GM10847 (cell line): Measurements from ENCODE around the gene TRIM29.

Experiments used
- POLR2A ChIP-seq: IDR thresholded peaks from 2 replicates; pipeline ENCODE4 v1.6.1; 2011; ENCODE audit not compliant: insufficient read length; ENCODE audit errors: extremely low read depth

Gene TRIM29

DNA sequence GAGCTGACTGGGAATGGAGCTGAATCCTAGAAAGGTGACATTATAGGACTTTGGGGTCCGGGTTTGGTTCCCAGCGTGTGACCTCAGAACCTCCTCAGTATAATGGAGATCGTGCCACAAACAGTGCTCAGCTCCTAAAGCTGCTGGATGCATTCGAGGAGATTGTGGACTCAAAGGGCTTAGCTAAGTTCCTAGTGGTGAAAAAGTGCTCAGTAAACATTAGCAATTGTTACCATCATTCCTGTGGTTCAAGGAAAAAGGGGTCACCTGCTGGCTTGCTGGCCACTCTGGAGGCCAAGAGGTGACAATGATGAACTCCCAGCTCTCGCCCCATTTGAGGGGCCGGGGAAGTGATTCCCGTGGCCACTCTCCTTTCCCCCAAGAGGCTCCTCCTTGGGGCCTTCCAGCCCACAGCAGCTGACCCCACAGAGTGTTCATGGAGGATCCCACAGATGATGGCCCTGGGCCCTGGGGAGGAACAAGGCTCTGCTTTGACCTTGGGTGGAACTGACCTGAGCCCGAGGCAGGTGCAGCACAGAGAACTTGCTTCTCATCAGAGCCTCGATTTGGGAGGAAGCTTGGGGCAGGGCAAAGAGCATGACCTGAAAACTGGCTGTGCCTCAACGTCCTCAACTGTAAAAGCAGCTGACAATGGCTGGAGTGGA is 40.1 kb downstream of the TRIM29 start:
- TF ChIP-seq POLR2A: no peak

DNA sequence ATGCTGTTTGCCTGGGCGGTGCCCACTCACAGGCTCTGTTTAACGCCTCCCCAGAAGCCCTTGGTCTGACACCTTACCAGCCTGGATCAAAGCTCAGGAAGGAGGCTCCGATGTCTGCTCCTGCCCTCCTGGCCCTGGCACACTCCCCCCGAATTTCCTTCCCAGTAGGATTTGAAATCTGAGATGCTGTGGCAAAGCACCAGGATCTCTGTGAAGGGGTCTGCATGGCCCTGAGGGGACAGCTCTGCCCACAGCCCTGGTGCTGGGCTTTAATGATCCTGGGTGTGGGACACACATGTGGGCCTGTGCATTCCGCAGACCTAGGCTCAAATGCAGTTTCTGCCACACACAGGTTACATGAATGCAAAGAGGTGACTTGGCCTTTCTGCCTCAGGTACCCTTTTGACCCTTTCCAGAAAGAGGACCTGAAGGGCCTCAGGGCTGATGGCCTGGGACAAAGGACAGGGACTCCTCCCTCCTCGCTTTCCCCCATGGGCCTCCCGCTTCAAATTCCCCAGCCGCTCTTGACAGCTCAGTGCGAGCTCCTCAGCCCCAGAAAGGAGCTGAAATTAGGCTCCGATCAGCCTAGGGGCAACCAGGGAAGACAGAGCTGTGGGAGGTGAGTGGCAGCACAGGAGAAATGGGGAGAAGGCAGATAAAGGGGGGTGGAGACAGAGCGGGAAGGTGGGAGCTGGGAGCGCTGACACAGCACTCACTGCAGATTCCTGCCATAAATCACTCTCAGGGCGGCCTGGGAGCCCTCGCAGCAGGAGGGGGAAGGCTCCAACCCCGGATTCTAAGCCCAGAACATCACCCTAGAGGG is 41.3 kb downstream of the TRIM29 start:
- TF ChIP-seq POLR2A: no peak

DNA sequence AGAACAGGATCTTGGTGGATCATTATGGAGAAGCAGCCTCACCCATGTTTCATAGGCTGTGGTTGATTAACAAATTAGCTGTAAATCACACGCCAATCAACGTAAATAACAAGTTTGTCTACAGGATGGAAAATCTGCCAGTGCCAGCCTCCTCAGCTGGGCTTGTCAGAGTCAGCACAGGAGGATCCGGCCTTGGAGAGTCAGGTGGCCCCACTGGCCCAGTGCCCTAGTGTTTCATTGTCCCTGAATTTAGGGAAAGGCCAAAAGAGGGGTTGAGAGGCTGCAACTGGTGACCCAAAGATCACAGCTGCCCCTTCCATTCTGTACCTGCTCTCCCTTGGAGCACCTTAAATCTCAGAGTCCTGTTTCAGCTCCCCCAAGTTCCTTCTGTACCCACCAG is 42.4 kb downstream of the TRIM29 start:
- TF ChIP-seq POLR2A: no peak

DNA sequence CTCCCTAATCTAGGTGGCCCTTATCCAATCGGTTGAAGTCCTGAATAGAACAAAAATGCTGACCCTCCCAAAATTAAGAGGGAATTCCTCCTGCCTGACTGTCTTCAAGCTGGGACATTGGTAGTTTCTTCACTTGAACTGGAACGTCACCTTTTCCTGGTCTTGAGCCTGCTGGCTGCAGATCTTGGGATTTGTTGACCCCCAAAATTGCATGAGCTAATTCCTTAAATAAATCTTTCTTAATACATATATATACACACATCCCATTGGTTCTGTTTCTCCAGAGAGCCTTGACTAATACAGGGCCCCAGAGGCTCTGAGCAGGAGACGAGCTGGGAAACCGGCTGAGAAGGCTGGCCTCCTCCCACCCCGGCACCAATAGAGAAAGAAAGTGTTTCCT is 46.2 kb downstream of the TRIM29 start:
- no peak for TF ChIP-seq POLR2A

DNA sequence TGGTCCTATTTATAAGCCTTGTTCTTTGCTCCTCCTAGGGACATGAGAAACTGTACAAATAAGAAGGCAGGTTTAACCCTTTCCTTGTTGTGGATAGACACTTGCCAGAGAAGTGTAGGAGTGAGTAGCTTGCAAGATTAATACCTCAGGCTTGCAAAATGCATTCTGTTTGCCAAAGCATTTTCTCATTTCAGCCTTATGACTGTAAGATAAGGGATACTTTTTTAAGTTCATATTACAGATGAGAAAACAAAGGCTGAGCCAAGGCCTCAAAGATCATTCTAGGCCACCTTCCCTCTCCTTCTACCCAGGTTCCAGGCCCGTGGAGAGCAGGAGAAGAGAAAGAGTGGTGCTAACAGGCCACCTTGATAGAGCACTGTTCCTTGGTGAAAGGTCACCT is 46.8 kb downstream of the TRIM29 start:
- TF ChIP-seq POLR2A: no peak

DNA sequence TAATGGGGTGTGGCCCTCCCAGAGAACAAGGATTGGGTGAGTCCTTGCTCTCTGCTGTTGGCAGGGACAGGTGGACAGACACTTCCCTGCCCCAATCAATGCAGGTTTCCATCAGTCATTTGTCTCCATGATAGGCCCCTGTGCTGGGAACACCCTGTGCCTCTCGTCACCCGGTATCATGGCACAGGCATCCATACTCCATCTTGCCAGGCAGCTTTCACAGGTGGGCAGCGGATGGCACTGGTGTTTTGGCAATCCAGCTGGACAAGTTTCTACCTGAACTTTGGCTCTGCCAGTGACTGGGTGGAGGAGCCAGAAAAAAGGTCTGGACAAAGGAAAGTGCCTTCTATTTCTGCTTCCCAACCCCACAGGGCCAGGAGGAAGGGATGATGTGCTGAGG is 47.5 kb downstream of the TRIM29 start:
- TF ChIP-seq POLR2A: no peak

DNA sequence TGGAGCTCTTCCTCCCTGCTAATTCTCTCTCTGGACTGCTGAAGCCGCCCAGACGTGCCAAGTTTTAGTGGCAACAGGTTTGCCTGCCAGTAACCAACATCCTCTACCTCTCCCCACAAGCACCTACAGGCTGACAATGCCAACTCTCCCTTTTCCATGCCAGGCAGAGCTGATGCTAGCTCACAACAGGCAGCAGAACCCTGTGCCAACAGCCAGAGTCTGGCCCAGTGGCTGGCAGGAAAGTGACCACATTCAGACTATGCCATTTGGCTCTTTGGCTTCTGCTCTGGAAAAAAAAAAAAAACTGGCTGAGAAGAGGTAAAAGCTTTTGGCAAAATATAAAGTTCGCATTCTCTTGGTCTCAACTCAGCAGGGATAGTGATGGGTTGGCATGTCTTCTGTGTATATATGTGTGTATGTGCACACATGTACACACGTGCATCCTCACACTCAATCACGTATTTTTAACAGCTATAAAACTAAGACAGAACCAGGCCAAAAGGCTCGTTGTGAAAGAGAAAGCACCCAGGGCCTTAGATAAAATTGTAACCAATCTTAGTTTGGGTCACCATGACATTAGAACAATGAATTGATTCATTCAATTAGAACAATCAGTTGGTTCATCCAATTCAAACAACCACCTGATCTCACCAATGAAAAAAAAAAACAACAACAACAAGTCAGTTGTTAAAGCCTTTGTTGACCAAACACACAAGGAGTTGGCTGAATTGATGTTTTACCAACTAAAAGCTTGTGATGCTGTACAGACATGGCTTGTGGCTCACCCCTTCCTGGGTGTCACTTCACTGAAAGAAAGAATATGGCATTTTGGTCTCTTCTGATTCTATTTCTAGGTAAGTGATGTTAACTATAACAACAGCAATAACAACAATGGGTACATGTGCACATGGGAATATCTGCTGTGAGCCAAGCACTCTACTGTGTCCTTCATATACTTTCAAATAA is 48.6 kb downstream of the TRIM29 start:
- no peak for TF ChIP-seq POLR2A

DNA sequence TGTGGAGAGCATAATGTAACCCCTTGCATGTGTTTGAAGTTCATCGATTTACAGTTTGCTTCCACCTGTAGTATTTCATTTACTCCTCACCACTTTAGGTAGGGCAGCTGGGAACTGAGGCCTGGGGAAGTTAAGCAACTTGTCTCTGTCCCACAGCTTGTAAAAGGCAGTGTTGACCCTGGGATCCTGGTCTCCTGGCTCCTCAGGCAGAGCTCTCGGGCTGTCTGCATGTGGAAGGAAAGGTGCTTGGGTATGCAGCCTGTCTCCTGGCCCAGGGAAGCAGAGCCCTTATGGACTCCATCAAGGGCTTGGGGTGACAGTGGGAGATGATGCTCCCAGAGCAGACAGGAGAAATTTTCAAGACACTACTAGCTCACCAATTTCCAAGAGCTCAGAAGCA is 49.9 kb downstream of the TRIM29 start:
- no peak for TF ChIP-seq POLR2A

DNA sequence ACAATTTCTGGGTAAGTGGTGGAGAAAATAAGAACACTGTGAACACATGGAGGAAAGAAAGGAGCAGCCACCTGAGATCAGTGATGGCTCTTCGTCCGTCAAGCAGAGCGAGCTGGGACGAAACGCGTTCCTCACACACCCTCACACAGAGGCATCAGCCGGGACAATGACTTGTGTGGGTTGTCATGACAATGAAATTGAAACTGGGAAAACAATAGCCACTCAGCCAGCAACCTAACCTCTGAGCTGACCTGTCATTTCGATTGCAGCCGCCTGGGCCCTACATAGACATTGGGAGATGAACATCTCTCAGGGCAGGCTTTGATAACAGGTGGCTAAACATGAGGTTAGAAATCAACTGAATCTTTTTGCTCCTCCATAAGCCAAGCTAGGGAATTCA is 51.3 kb downstream of the TRIM29 start:
- no peak for TF ChIP-seq POLR2A

DNA sequence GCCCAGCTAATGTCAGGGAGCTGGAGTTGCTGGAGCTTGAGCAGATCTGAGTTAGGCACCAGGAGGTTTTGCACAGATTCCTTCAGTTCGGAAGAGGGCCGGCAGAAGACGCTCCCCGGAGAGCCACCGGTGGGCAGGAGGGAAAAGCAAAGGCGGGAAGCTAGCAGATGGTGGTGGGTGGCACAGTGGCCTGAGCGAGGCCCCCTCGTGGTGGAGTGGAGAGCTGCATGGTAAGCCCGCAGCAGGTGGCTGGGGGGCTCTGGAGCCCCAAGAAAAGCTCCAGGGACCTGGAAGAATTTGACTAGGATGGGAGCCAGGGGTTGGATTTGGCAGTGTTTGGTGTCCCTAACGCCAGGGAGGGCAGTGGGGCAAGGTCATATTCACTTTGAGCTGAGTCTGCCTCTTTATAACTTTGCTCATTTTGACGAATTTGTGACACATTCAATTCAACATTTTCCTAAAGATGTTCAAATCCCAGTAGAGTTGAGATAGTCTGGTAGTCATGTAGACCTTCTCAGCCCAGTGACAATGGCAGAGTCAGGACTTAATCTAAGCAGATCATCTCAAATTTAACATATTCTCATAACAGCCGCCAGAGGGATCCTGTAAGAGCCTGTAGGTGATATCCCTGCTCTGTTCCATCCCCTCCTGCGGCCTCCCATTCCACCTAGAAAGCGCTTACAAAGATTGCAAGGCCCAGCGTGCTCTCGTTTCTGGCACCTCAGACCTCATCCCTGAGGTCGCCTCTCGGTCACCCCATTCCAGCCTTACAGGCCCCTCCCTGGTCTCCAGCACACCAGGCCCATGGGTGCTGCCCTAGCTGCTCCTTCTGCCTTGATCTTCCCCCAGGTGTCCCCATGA is 57.9 kb downstream of the TRIM29 start:
- no peak for TF ChIP-seq POLR2A

DNA sequence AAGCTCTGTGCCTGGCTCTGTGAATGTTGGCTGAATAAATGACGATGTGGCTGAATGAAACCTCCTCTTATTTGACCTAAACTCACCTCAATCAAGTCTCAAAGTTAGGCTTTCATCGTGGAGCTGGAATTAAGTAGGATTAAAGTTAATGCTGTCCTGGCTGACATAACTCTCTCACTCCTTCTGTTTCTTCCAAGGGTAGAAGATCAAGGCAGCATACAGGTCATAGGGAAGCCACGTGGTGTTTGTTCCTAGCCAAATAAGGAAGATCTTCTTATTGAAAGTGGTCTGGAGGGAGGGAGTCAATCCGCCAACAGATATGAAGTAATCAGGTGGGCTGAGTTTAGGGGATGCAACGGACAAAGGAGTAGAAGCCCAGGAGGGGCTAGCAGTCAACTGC is 59.5 kb downstream of the TRIM29 start:
- TF ChIP-seq POLR2A: no peak

DNA sequence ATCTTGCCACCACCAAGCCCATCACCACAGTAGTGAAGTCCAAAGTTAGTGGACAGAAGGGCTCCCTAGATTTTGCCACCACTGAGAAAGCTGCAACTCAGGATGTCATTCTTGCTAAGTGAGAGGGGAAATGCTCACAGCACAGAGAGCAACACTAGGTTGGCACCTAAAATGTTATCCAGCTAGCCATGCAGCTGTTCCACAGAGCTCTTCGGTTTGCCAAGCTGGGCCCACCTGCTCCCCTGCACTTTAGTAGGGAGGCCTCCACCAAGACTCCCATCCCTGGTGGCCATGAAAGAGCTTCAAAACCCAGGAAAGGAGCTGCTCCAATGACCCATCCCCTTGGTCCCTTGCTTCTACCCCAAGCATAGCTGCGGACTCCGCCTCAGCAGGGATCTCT is 63.8 kb downstream of the TRIM29 start:
- no peak for TF ChIP-seq POLR2A

DNA sequence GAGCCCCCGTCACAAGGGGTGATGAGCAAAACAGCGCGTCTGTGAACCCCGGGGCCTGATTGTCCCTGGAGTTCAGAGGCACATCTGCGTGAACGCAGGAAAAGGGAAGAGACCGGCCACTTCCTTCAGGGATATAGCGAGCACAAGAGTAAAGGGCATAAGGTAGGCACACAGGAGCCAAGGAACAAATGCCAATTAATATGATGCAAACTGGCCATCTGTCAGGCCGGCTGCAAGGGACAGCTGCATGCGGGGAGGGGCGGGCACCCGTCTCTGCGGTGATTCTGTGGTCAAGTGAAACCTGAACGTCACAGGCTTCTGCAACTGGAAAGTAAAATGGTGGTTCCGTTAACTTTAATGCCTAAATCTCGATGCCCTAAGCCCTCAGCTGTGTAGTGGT is 64.7 kb downstream of the TRIM29 start:
- TF ChIP-seq POLR2A: no peak

DNA sequence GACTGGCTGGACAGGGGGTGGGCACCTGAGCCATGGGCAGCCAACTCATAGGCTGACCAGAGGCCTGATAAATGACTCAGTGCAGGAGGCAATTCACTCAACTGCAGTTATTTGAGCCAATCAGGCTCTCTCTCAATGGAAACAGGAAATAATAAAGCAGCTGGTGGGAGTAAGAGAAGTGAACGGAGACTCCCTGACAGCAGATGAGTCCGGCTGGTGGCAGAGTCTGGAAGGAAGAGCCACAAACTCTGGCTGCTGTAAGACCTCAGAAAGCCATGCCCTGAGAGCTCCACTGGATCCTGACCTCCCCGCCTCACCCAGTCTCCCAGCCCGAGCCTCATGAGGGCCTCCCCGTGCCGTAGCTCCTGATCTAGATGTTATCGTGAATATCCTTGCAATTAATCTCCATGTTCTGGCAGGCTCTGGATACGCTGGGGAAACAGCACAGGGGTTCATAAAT is 69.8 kb downstream of the TRIM29 start:
- TF ChIP-seq POLR2A: no peak
